ENCODE measurements around the gene RAB10. TPM values are rescaled to one million over a fixed set of nuclear protein-coding genes. Genes with fewer than 3 reads are reported as not detected.
A peak's percentile ranks its signal among the peaks of the same experiment; 100 is the strongest.

RAB10 gene
- total RNA-seq, 1 donor from 2014 or later: 238 TPM

- peaks cover 7% of the 10 kb centered on the region for H3K9me3 Mint-ChIP-seq
- peaks cover 98% of the 10 kb centered on the region for H4K20me1 ChIP-seq (ENCODE audit: low read depth)
Observed at GRCh38 chr2:26039603-26040323, 5.9 kb downstream of the RAB10 start.

GRCh38 chr2:26043109-26043508 is 9.2 kb downstream of the RAB10 start:
- TF ChIP-seq EZH2 (IDR thresholded peaks at IDR 0.05) (no peak), CTCF (IDR thresholded peaks at IDR 0.05) (no peak), EZH2phosphoT487 (IDR thresholded peaks at IDR 0.05) (no peak)
- no peaks in the 10 kb centered on the region for H3K27me3 ChIP-seq
- peaks cover 99% of the 10 kb centered on the region for H3K79me2 ChIP-seq (ENCODE audit: low read depth)
- H3K4me3 ChIP-seq: no peak overlapping the region
- no peak for DNase-seq (ENCODE audit: low spot score)
- H3K4me1 ChIP-seq: peaks cover 5% of the 10 kb centered on the region
- Mint-ChIP-seq H3K9me3 (peaks cover 17% of the 10 kb centered on the region), H3K4me3 (no peak overlapping the region), H3K27ac (no peak overlapping the region), H3K36me3 (peaks cover 42% of the 10 kb centered on the region), H3K4me1 (no peaks in the 10 kb centered on the region), H3K27me3 (ENCODE audit: insufficient read depth, low read depth) (no peaks in the 10 kb centered on the region)
- no peaks in the 10 kb centered on the region for H3K36me3 ChIP-seq
- no peak overlapping the region for H3K9ac ChIP-seq
- H3K9me3 ChIP-seq (ENCODE audit: low read depth): no peaks in the 10 kb centered on the region
- peaks cover 3% of the 10 kb centered on the region for H3F3A ChIP-seq (ENCODE audit: low read depth)
- H3K4me2 ChIP-seq: no peak overlapping the region
- H3K27ac ChIP-seq: no peak overlapping the region
- H2AFZ ChIP-seq (replicated peaks): no peak overlapping the region
- H4K20me1 ChIP-seq (ENCODE audit: low read depth): peaks cover 69% of the 10 kb centered on the region

More at GRCh38 chr2:26039603-26040323, 5.9 kb downstream of the RAB10 start:
- Mint-ChIP-seq H3K36me3 (peaks cover 31% of the 10 kb centered on the region), H3K4me1 (peaks cover 8% of the 10 kb centered on the region), H3K27me3 (ENCODE audit: insufficient read depth, low read depth) (no peaks in the 10 kb centered on the region), H3K4me3 (no peak overlapping the region), H3K27ac (no peak overlapping the region)
- no peak for DNase-seq (ENCODE audit: low spot score)
- Histone ChIP-seq H3K4me1 (peaks cover 13% of the 10 kb centered on the region), H3K27me3 (no peaks in the 10 kb centered on the region), H3K9ac (no peak overlapping the region), H2AFZ (replicated peaks) (no peak overlapping the region), H3K9me3 (ENCODE audit: low read depth) (no peaks in the 10 kb centered on the region), H3K4me2 (no peak overlapping the region), H3K36me3 (no peaks in the 10 kb centered on the region), H3F3A (ENCODE audit: low read depth) (no peaks in the 10 kb centered on the region), H3K27ac (no peak overlapping the region), H3K79me2 (ENCODE audit: low read depth) (peaks cover 100% of the 10 kb centered on the region), H3K4me3 (no peak overlapping the region)
- TF ChIP-seq CTCF (IDR thresholded peaks at IDR 0.05) (no peak), EZH2phosphoT487 (IDR thresholded peaks at IDR 0.05) (no peak), EZH2 (IDR thresholded peaks at IDR 0.05) (no peak)

GRCh38 chr2:26043862-26044696 is 10.2 kb downstream of the RAB10 start:
- no peaks in the 10 kb centered on the region for H3K9me3 ChIP-seq (ENCODE audit: low read depth)
- no peak for TF ChIP-seq EZH2 (IDR thresholded peaks at IDR 0.05)
- no peak for TF ChIP-seq EZH2phosphoT487 (IDR thresholded peaks at IDR 0.05)
- no peaks in the 10 kb centered on the region for H3K4me1 Mint-ChIP-seq
- peaks cover 5% of the 10 kb centered on the region for H3K4me1 ChIP-seq
- peaks cover 99% of the 10 kb centered on the region for H3K79me2 ChIP-seq (ENCODE audit: low read depth)
- H3K27me3 Mint-ChIP-seq (ENCODE audit: insufficient read depth, low read depth): peaks cover 2% of the 10 kb centered on the region
- H3F3A ChIP-seq (ENCODE audit: low read depth): peaks cover 3% of the 10 kb centered on the region
- peaks cover 20% of the 10 kb centered on the region for H3K9me3 Mint-ChIP-seq
- H3K27me3 ChIP-seq: no peaks in the 10 kb centered on the region
- H3K9ac ChIP-seq: no peak overlapping the region
- no peak overlapping the region for H3K27ac Mint-ChIP-seq
- peak overlapping the region; percentile 21 for H3K27ac ChIP-seq
- no peaks in the 10 kb centered on the region for H3K36me3 ChIP-seq
- peaks cover 50% of the 10 kb centered on the region for H3K36me3 Mint-ChIP-seq
- peaks cover 69% of the 10 kb centered on the region for H4K20me1 ChIP-seq (ENCODE audit: low read depth)
- H2AFZ ChIP-seq (replicated peaks): no peak overlapping the region
- no peak for DNase-seq (ENCODE audit: low spot score)
- H3K4me3 Mint-ChIP-seq: no peak overlapping the region
- no peak overlapping the region for H3K4me3 ChIP-seq
- no peak overlapping the region for H3K4me2 ChIP-seq
